ENCODE data around the gene CYP2U1.
"Not testable (repeated sequence)": the region's sequence is repeated elsewhere in the genome, so short reads cannot be mapped to it uniquely, and the experiment has no call there.

CYP2U1 gene

DNA sequence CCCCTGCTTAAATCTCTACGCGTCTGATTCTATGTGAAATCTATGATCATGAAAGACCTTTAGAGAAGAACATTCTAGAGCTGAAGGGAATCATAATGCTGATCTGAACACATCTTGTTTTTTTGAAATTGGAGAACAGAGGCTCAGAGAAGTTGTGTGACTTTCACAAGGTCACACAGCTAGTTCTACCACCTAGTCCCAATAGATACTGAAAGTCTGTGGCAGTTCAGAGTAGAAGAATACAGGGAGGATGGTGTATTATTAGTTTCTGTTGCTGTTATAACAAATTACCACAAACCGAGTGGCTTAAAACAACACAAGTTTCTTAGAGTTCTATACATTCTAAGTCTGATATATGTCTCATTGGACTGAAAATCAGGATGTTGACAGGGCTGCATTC lies 14.5 kb downstream of the CYP2U1 start:
- H3K4me3 ChIP-seq (ENCODE audit: low read length), result no peak overlapping the region
- TF ChIP-seq, protein P1, sequence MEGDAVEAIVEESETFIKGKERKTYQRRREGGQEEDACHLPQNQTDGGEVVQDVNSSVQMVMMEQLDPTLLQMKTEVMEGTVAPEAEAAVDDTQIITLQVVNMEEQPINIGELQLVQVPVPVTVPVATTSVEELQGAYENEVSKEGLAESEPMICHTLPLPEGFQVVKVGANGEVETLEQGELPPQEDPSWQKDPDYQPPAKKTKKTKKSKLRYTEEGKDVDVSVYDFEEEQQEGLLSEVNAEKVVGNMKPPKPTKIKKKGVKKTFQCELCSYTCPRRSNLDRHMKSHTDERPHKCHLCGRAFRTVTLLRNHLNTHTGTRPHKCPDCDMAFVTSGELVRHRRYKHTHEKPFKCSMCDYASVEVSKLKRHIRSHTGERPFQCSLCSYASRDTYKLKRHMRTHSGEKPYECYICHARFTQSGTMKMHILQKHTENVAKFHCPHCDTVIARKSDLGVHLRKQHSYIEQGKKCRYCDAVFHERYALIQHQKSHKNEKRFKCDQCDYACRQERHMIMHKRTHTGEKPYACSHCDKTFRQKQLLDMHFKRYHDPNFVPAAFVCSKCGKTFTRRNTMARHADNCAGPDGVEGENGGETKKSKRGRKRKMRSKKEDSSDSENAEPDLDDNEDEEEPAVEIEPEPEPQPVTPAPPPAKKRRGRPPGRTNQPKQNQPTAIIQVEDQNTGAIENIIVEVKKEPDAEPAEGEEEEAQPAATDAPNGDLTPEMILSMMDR (conservative IDR thresholded peaks at IDR 0.05; ENCODE audit: low read length), result no peak
- no peak for DNase-seq (ENCODE audit: low read depth)

DNA sequence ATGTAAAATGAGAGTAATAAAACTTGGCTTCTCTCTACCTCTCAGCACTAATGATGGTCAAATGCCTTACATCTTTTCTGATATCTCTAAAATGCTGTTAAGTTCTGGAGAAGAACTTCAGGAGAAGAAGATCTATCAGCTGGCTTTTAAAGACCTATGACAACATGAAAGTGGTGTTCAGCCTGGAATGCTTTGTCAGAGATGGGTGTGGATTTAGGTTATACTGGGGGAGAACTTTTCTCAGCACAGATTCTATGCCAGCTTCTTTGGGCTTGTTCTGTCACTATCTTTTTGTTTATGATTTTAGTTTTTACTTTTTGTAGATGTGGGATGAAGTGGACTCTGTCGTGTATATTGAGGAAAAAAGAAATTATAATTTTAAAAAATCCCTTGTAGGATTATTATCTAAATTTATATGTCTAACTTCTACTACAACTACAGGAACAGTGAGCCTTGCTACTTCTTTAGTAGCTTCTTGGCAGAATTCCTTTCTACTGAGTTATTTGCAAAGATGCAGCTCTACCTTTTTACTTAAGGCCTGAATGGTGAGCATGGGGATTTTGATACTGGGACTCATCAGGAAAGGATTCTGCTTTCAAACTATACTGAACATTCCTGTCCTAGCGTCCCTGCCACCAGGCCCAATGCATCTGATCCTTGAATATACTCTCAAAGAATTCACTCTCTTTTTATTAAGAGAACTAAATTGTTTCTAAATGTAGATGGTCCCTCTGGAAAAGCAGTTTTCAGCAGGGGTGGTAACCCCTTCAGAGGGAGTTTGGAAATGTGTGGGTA lies 19.6 kb downstream of the CYP2U1 start:
- H3K4me3 ChIP-seq (ENCODE audit: low read length), result no peak overlapping the region
- no peak for DNase-seq (ENCODE audit: low read depth)
- TF ChIP-seq, protein P1 (conservative IDR thresholded peaks at IDR 0.05; ENCODE audit: low read length), result no peak

DNA sequence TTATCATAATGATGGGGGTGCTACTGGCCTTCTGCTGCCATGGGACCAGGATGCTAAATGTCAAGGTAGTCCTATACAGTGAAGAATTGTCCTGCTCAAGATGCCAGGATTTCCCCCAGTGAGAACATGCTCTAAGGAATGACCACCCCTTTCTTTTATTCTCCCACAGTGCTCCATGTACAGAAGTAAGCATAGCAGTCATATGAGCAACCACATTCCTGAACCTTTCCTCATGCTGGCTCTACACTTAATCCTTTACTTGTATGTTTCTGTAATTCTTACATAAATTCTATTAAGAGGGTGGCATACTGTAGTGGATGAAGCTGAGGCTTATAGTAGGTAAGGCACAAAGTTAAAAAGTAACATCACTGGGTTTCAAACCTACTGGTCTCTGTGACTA lies 20.2 kb downstream of the CYP2U1 start:
- H3K4me3 ChIP-seq (ENCODE audit: low read length), result no peak overlapping the region
- TF ChIP-seq, protein P1 (conservative IDR thresholded peaks at IDR 0.05; ENCODE audit: low read length), result no peak
- peak; percentile 81 for DNase-seq (ENCODE audit: low read depth)

DNA sequence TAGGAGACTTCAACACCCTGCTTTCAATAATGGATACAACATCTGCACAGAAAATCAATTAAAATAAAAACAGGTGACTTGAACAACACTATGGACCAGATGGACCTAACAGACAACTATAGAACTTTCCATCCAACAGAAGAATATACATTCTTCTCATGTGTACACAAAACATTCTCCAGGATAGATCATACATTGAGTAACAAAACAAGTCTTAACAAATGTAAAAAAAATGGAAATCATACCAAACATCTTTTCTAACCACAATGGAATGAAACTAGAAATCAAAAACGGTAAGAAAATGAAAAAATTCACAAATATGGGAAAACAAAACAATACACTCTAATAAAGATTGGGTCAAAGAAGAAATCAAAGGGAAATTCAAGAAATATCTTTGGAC lies 24.7 kb downstream of the CYP2U1 start:
- H3K4me3 ChIP-seq (ENCODE audit: low read length), result no peak overlapping the region
- TF ChIP-seq, protein P1 (conservative IDR thresholded peaks at IDR 0.05; ENCODE audit: low read length), result no peak
- DNase-seq (ENCODE audit: low read depth), result no peak

DNA sequence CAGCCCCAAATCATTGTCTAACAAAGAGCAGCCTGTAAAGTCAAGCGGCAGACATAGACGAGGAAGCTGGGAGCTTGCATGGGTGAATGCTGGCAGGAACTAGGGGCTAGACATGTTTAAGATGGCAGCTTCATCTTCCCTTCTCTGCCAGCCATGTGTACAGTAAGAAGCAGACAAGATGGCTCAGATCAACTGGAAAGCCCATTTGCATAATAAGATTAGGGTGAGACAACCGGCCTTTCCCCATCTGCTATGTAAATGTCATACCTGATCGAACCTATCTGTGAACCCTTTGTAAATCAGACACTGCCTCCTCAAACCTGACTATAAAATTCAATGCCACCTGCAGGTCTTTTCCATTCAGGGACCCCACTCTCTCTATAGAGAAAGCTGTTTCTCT lies 35.6 kb downstream of the CYP2U1 start:
- DNase-seq (ENCODE audit: low read depth), result no peak
- TF ChIP-seq, protein P1 (conservative IDR thresholded peaks at IDR 0.05; ENCODE audit: low read length), result no peak
- no peak overlapping the region for H3K4me3 ChIP-seq (ENCODE audit: low read length)

DNA sequence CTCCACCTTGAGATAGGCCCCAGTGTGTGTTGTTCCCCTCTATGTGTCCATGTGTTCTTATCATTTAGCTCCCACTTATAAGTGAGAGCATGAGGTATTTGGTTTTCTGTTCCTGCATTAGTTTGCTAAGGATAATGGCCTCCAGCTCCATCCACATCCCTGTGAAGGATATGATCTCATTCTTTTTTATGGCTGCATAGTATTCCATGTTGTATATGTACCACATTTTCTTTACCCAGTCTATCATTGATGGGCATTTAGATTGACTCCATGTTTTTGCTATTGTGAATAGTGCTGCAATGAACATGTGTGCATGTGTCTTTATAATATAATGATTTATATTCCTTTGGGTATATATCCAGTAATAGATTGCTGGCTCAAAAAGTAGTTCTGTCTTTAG lies 36.2 kb downstream of the CYP2U1 start:
- not testable (repeated sequence) for DNase-seq (ENCODE audit: low read depth); H3K4me3 ChIP-seq (ENCODE audit: low read length)

DNA sequence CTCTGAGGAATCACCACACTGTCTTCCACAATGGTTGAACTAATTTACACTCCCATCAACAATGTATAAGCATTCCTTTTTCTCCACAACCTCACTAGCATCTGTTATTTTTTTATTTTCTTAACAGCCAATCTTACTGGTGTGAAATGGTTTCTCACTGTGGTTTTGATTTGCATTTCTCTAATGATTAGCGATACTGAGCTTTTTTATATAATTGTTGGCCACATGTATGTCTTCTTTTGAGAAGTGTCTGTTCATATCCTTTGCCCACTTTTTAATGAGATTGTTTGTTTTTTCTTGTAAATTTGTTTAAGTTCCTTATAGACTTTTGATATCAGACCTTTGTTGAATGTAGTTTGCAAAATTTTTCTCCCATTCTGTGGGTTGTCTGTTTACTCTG lies 36.6 kb downstream of the CYP2U1 start:
- not testable (repeated sequence) for DNase-seq (ENCODE audit: low read depth); H3K4me3 ChIP-seq (ENCODE audit: low read length)

DNA sequence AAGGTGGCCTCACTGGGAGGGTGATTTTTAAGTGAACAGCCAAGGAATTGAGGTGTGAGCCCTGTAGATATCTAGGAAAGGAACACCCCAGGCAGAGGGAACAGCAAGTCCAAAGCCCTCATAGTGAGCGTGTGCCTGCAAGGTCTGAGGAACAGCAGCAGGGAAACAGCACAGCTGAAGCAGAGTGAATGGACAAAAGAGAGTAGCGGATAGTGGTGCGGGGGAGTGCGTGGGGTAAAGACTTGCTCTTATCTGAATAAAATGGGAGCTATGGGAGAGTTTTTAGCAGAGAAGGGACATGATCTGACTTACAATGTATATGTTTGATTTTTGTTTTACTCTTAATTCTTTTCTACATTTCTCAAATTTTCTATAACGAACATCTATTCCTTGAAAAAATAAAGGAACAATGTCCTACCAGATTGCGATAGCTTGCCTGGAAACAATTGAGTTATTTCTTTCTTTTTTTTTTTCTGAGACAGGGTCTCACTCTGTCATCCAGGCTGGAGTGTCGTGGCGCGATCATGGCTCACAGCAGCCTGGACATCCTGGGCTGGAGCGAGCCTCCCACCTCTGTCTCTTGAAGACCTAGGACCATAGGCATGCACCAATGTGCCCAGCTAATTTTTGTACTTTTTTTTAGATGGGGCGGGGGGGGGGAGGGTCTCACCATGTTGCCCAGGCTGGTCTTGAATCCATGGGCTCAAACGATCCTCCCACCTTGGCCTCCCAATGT lies 38.9 kb downstream of the CYP2U1 start:
- TF ChIP-seq, protein P1 (conservative IDR thresholded peaks at IDR 0.05; ENCODE audit: low read length), result no peak
- no peak overlapping the region for H3K4me3 ChIP-seq (ENCODE audit: low read length)
- DNase-seq (ENCODE audit: low read depth), result no peak
